Panc1 (cell line): Measurements from ENCODE around the gene MAPKBP1.

Experiments
- POLR2AphosphoS5 ChIP-seq: IDR thresholded peaks from 2 replicates; pipeline ENCODE4 v1.6.1; 2012; ENCODE audit warnings: mild to moderate bottlenecking, low read depth, low read length, moderate library complexity
- SIN3A ChIP-seq: IDR thresholded peaks from 2 replicates; pipeline ENCODE4 v1.6.1; 2012; ENCODE audit warnings: low read depth, mild to moderate bottlenecking, low read length, moderate library complexity, borderline replicate concordance; ENCODE audit not compliant: insufficient read depth
- TCF7L2 ChIP-seq: IDR thresholded peaks from 2 replicates; pipeline ENCODE4 v1.6.1; 2011; ENCODE audit warnings: mild to moderate bottlenecking, low read depth, low read length, inconsistent platforms
- TF ChIP-seq, protein P1 (sequence below): fragments of 450-650 bp; IDR thresholded peaks from 2 replicates; pipeline ENCODE4 v1.5.1; 2017; ENCODE audit warnings: mild to moderate bottlenecking

DNA sequence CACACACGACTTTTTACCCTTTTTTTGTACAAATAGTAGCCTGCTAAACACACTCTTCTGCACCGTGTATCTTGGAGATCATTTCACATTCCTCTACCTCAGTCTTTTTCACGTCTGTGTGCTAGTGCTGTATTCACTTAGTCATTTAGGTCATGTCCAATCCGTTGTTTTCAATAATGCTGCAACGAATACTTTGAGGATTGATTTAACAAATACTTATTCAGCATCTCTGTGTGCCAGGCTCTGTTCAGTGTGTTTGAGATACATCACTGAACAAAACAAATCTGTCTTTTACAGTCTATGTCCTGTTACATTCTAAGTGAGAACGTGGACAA is 54.5 kb downstream of the MAPKBP1 start:
- TF ChIP-seq, protein P1, sequence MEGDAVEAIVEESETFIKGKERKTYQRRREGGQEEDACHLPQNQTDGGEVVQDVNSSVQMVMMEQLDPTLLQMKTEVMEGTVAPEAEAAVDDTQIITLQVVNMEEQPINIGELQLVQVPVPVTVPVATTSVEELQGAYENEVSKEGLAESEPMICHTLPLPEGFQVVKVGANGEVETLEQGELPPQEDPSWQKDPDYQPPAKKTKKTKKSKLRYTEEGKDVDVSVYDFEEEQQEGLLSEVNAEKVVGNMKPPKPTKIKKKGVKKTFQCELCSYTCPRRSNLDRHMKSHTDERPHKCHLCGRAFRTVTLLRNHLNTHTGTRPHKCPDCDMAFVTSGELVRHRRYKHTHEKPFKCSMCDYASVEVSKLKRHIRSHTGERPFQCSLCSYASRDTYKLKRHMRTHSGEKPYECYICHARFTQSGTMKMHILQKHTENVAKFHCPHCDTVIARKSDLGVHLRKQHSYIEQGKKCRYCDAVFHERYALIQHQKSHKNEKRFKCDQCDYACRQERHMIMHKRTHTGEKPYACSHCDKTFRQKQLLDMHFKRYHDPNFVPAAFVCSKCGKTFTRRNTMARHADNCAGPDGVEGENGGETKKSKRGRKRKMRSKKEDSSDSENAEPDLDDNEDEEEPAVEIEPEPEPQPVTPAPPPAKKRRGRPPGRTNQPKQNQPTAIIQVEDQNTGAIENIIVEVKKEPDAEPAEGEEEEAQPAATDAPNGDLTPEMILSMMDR: no peak
- TF ChIP-seq POLR2AphosphoS5: no peak
- TF ChIP-seq TCF7L2: no peak
- TF ChIP-seq SIN3A: no peak
